NCI-H2196 (cell line): ENCODE measurements around the gene DARS1.
"Not testable (repeated sequence)": the region's sequence is repeated elsewhere in the genome, so short reads cannot be mapped to it uniquely, and the experiment has no call there.

Source experiments
- DNase-seq: peaks from one replicate; lab custom pipeline; 2025; ENCODE audit not compliant: unreplicated experiment; lab: John Stamatoyannopoulos, UW

DARS1 gene

DNA sequence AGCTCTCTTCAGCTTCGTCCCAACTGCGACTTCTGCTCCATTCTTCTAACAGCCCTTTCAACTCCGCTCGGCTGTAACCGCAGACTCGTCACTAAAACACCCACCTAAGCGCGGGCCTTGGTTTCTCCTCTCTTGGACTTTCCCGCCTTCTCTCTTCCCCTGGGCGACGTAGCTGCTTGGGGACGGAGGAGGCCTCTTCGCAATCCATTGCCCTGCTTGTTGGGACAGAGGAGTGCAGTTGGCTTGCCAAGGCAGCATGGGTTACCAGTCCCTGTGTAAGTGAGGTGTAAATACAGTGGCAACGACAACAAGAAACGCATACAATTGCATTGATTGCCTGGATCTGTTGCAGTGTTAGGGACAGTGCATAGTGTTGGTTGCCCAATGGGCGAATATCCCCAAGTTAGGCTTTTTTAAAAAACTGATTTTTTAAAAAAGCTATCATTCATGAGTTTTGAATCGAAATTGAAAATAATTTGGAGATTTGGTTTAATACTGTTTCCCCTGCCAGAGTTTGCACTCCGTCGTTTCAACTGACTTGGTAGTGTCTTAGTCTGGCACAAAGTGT, 484 bp upstream of the DARS1 start:
- DNase-seq = no peak

DNA sequence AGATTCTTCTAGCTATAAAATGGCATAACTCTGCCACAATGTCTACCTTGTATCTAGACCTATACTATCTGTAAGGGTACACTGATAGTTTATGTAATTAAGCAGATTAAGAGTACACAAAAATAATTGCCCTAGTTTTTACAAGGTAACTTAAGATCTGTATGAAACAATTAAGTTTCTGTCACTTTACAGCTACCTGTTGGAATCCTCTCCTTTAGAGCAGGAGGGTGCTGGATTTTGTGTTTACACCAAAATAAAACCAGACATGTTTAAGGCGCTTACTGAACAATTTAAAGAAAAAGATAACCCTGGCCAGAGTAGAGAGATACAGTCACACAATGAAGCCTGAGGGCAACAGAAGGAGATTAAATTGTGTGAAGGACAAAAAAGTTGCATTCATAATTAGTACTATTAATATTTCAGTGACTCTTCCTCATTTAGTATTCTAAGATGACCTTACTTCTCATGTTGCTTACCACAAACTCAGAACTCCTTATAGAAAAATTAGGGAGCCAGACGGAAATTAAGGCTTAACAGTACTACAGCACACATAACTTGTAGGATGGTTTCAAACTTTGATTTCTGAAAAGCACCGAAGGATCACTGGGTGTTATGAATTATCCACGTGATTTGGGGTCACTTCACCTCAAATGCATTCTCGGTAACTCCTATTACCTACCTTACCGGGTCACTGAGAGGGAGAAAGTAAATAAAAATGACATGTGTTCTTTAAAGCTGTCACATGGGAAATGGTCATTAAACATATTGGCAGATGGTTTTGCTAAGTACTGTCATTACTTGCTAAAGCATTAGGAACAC, 1.0 kb downstream of the DARS1 start:
- DNase-seq = no peak

DNA sequence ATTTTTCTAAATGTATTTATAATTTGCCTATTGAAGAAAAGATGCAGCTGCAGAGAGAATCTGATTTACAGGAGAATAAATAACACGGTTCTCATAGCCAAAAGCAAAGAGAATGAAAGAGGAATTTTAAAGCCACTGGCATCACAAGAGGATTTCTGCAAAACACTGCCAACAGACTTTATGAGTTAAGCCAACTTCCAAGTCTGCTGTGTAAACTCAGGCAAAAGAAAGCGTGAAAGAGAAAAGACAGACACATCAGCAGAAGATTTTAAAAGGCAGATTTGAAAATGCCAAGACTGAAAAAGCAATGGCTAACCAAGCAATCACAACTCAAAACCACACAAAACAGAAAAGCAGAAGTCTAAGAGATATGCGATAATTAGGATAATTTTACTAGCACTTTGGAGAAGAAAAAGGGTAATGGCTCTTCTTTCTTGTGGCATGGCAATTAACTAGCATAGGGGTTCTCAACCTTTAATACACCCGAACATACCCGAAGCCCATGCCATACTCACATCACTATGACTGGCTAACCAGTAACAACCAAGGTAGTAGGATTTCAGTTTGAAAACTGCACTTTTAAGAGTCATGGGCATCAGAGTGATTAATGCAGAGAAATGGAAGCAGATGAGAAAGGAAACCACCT, 4.9 kb downstream of the DARS1 start:
- no peak for DNase-seq

DNA sequence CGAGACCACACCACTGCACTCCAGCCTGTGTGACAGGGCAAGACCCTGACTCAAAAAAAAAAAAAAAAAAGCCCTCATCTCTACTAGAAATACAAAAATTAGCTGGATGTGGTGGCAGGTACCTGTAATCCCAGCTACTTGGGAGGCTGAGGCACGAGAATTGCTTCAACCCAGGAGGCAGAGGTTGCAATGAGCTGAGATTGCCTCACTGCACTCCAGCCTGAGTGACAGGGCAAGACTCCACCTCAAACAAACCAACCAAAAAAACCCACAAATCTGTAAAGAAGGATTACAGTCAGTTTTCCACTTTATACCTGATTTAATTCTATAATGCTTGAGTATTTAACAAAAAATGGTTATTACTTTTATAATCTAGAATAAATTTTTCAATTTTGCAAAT, 9.7 kb downstream of the DARS1 start:
- DNase-seq = no peak

DNA sequence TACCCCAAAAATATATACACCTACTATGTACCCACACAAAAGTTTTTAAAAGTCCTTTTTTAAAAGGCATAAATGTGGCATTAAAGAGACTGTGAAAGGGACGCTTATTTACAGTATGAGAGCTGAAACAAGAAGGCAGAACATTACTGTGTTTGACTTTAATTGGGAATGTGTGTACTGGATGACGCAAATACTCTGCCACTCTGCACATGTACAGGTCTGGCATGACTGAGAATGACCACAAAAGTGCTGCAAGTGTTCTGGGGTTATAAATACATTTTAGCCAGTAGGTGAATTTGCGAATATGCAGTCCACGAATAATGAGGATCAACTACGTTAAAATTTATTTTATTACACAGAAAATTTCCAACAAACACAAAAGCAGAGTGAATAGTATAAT, 11.4 kb downstream of the DARS1 start:
- no peak for DNase-seq

DNA sequence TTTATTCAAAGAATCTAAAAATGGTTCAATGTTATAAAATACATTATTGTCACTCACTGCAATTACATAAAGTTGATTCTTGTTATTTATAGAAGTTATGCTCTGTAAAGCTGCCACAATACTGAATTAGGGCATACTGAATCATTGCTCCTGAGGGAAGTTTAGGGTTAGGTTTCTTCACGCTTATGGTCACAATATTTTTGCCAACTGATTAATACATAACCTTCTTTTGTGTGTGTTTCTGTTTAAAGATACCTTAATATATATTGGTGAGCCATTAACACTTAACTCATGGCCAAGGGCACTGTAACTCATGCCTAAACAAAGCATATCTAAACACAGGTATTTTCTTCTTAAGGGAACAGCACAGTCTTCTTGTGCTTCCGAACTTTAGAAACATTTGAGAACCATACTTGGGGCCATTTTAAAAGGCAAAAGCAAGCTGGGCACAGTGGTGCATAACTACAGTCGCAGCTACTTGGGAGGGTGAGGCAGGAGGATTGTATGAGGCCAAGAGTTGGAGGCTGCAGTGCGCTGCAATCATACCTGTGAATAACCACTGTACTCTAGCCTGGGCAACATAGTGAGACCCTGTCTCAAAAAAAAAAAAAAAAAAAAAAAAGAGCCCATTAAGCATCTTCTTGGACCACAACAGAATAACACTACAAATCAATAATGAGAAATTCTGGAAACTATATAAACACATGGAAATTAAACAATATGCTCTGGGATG, 15.6 kb downstream of the DARS1 start:
- no peak for DNase-seq

DNA sequence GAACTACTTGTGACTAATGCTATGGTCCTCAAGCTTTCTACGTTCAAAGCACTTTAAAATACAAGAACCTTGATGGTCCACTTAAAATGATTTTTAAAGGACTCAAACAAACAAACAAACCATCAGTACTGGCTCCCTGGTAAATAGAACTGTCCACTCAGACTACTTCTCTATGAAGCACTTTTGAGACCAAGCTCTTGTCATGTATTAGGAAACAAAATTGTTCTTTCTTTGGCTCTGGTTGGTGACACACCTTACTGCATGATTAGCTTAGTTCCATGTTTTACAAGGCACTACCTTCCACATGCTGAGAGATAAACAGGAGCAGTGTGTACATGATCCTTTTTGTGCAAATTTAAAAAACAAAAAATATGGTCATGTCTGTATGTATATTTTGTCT, 19.7 kb downstream of the DARS1 start:
- no peak for DNase-seq

DNA sequence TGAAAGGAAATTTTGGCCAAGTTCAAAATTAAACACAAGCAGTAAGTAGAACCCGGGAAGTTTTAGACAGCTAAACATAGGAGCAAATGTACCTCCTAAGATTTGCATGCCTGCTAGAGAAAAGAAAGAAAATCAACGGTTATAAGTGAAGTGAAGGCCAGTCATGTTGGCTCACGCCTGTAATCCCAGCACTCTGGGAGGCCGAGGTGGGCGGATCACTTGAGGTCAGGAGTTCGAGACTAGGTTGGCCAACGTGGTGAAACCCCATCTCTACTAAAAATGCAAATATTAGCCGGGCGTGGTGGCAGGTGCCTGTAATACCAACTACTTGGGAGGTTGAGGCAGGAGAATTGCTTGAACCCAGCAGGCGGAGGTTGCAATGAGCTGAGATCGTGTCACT, 21.0 kb downstream of the DARS1 start:
- DNase-seq = not testable (repeated sequence)

DNA sequence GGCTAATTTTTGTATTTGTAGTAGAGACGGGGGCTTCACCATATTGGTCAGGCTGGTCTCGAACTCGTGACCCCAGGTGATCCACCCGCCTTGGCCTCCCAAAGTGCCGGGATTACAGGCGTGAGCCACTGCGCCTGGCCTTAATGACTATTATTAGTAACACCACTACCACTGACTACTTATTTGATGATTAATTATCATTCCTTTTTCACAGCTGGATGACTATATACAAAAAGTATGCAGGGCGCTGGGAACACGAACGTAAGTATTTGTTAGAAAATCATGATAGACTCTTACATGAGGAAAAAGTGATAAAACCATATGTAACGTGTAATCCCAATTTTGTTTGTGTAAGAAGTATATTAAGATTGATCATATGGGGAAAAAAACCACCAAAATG, 21.6 kb downstream of the DARS1 start:
- no peak for DNase-seq

DNA sequence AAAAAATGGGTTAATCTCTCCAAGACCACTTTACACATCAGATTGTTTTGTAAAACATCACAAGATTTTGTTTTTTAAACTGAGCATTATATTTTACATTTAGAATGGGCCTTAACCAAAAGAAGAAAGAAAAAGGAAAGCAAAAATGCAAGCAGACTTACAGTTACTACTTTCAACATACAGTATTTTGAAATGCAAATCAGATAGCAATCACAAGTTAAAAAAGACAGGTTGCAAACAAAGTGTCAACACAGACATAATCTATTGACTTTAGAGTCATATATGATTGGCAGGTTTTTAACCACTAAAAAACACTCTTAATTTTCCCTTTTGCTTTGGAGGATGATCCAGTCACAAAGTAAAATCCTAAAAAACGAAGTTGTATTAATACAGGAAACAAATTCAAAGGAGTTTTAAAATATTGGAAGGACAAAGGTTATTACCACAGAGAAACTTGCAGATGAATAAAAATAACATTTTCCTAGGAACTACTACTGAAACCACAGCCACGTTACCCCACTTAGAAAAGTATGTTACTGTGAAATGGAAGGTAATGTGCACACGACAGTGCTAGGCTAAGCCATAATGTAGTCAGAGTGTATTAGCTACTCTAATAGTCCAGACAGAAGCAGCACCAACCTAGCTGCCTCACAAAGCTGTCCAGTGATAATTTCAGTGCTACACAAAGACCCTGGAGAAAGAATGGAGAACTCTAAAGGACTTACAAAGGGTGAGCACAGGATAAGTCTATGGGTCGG, 22.9 kb downstream of the DARS1 start:
- DNase-seq = no peak

DNA sequence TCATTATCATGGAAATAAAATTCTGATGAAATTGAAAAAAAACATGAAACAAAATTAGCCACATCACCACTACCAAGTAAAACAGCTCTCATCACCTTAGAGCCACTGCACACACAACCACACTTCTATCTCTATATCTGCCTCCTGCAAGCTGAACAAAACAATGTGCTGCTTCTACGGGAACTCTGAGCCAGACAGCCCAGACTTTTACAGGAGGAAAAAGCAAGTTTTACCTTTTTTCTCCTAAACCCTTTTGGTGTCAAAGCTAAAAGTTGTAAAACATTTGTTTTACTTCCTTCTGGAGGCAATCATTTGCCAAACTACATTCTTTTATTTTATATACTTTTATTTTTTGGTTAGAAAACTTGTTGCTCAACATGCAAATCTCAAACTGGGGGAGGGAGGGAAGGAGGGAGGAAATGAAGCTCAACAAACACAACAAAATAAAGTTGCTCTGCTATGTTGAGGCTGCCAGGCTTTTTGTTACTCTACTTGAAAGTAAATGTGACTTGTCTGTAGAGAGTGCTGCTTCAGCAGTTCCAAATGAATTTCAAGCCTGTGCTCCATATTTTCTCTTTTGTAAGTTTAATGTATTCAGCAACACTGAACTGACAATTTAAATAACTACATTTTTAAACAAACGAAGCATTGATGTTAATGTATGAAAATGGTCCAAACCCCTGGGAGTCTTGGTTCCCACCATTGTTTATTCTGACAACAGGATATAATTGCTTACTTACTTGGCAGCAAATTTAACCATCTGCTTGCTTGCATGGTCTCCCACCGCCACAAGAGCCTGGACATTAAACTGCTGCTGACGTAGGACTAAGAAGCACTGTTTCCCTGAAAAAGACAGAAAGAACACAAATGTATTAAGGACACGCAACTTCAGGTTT, 24.5 kb downstream of the DARS1 start:
- DNase-seq = no peak

DNA sequence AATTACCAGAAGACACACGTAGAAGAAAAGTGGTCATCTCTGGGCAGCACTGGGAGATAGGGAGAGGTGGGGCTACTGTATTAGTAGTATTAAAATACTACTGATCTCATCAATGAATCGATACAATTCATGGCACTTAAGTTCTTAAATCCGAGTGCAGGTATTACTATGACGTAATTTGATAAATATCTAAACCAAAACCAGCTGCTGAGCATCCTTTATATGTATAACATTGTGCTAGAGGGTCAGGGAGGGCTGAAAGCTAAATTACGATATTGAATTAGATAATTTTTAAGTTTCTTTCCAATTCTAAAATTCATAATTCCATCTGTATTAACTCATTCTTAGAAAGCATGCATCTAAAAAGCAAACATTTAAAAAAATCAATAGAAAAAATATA, 25.3 kb downstream of the DARS1 start:
- DNase-seq = no peak

DNA sequence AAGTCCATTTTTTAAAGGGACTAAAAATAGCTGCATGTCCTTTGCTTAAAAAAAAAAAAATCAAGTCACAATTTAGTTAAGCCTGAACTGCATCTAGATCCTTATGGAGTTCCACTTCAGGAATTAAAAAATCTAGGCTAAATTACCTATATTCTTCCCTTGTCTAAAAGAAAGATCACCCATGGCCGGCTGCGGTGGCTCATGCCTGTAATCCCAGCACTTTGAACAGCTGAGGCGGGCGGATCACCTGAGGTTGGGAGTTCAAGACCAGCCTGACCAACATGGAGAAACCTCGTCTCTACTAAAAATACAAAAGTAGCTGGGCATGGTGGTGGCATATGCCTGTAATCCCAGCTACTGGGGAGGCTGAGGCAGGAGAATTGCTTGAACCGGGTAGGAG, 26.5 kb downstream of the DARS1 start:
- DNase-seq = not testable (repeated sequence)

DNA sequence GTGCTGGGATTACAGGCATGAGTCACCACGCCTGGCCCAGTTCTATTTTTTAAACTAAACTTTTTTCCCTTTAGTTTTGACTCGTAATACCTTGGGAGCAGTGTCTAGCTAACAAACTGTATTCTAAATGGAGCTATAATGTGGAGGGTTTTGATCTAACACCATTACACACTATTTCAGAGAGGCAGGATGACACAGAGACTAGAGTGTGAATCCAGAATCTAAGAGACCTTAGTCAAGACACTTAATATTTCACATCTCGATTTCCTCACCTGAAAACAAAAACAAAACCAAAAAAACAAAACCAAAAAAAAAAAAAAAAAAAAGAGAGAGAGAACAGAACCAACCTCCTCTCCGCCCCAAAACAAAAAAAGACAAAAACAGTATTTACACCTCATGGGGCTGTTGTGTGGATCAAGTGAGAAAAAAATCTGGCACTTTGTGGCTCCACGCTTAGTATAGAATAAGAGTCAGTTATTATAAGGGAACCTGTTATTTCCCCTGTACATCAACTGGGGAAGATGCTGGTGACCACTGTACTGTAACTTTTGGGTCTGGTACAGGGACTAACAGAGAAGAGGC, 31.3 kb downstream of the DARS1 start:
- DNase-seq = no peak

DNA sequence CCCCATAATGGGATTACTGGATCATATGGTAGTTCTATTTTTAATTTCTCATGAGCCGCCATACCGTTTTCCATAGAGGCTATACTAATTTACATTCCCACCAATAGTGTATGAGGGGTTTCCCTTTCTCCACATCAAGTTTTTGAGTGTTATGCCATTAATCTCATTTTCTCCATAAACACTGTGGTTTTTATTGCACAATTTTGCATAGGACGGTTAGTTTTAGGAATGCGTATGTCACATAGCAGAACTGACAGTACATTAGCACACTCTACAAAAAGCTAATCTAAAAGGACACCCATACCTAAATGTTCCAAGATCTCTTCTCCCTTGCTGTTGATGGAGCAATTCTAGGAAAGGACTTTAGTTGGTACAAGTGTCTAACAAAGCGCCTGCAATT, 32.5 kb downstream of the DARS1 start:
- no peak for DNase-seq

DNA sequence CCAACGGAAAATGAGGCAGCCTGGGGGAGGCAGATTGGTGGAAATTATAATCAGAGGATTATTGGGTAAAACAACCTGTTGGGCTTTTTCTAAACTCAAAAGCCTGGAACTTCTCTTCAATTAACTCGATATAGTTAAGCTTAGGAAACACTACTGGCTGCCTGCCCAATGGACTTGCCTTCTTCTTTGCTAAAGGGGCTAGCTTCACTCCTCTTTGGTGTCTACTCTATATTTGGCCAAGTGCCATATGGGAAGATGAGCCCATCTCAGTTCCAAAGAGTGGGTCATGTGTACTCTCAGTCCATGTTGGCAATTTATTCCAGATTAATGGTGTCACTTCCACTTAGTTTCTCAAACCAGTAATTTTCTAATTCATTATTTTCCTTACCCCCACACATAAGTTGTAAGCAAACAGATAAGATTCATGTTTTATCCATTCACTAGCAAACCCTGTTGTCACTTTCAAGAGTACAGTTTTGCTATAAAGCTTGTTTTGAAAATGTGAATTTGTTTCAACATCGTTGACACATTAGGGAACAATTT, 34.3 kb downstream of the DARS1 start:
- DNase-seq = no peak

DNA sequence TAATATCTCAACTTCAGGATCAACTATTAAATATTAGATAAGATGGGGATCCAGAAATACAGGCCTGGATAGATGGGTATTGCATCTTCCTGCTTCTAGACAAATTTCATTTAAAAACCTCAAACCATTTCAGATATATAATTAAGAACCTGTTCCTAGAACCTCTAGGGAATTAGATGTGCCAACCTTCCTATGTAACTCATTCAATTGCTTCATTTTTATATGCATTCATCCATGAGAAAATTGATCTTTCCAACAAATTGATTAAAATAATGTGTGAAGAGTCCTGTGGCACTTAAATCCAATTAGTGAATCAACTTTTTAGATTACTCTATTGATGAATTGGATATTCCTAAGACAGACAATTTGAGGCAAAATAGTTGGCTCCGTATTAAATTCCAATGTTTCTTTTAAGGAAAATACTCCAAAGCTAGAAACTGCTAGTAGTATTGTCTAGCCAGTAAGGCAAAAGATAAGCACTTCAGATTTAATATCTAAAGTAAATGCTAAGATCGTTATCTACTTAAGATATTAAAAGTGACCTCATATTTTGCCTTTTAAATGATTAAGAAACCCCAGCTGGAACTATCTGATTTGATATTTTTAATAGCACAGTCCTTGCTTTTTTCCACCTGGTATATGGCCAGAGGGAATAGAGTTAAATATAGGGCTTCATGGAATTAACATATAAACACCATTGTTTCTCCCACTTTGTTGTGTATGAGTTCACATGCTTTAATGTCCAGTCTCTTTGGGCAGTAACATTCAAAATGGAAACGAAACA, 35.8 kb downstream of the DARS1 start:
- DNase-seq = no peak

DNA sequence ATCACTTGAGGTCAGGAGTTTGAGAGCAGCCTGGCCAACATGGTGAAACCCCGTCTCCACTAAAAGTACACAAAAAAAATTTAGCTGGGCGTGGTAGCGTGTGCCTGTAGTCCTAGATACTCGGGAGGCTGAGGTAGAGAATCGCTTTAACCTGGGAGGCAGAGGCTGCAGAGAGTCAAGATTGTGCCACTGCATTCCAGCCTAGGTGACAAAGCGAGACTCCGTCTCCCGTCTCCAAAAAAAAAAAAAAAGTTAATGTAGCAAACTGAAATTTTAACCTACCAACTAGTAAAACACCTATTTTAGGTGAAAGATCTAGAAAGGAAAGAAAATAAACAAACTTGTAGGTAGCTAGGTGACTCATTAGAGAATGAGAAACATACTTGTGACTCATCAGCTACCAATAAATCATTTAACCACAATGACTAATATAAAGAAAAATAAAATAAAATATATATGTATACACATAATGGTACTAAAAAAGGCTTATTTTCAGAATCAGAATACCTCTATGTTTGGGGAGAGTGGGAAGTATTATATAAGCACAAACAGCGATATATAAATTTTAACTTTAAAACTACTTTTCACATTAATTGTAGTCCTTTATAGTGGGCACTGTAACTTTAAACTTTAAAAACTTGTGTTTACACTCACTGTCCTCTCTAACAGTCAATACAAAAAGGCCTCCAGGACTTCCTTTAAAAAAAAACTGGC, 36.6 kb downstream of the DARS1 start:
- no peak for DNase-seq
